Heart right ventricle (tissue), 16 donors: ENCODE measurements around the gene AQP1. TPM values are rescaled to one million over a fixed set of nuclear protein-coding genes. Genes with fewer than 3 reads are reported as not detected.

ENCODE experiments used
- ATAC-seq, 8 donors: fragments of 200-7000 bp; cut with Tn5 transposase; one replicate each; pipeline ENCODE4 v1.9.1; 2020; ENCODE audit warnings: mild to moderate bottlenecking in 8 of 8, moderate library complexity in 8 of 8, moderate number of reproducible peaks in 1 of 8
- DNase-seq, 2 donors: peaks; one replicate each; pipeline ENCODE4 v3.0.0-alpha.2; 2020
- H3K27ac ChIP-seq, 10 donors: fragments of 200-600 bp; sonication (generic) in 2 of 10; one replicate each; pipeline versions ENCODE4 v1.5.0 to v1.8.0; 2020 to 2022; ENCODE audit warnings: mild to moderate bottlenecking in 3 of 10
- H3K27me3 ChIP-seq, 7 donors: fragments of 200-600 bp; one replicate each; pipeline ENCODE4 v1.8.0; 2021 to 2022; ENCODE audit warnings: mild to moderate bottlenecking in 2 of 7
- H3K36me3 ChIP-seq, 9 donors: fragments of 200-600 bp; sonication (generic) in 1 of 9; one replicate each; pipeline versions ENCODE4 v1.5.0 to v1.8.0; 2020 to 2022; ENCODE audit warnings: mild to moderate bottlenecking in 2 of 9
- H3K4me1 ChIP-seq, 9 donors: fragments of 200-600 bp; sonication (generic) in 1 of 9; one replicate each; pipeline versions ENCODE4 v1.5.0 to v1.8.0; 2020 to 2022; ENCODE audit warnings: mild to moderate bottlenecking in 4 of 9
- H3K4me3 ChIP-seq, 10 donors: fragments of 200-600 bp; sonication (generic) in 2 of 10; one replicate each; pipeline versions ENCODE4 v1.5.0 to v1.8.0; 2020 to 2022; ENCODE audit warnings: mild to moderate bottlenecking in 7 of 10, moderate library complexity in 2 of 10
- H3K9me3 ChIP-seq, 11 donors: fragments of 200-600 bp in 10 of 11; sonication (generic) in 2 of 11; one replicate each; pipeline versions ENCODE4 v1.5.0 to v1.8.0; 2013 to 2022; ENCODE audit warnings: mild to moderate bottlenecking in 2 of 11, control low read depth in 1 of 11, moderate library complexity in 1 of 11
- WGBS, 2 donors: extraction: QIAGEN DNeasy Blood & Tissue Kit; methylation state at CpG; one replicate each; pipeline ENCODE4 v1.1.7; 2013; ENCODE audit warnings: inconsistent platforms in 1 of 2; 5-methylcytosine and 5-hydroxymethylcytosine counted together
- intact Hi-C, 10 donors: fragments of 100-400 bp; cut with DNase I; formaldehyde crosslinking; loops; one replicate each; pipeline versions ENCODE4 v1.11.1 to v1.14.2; 2022
- polyA plus RNA-seq, 2 donors: library from polyadenylated mRNA; stranded (reverse); fragments of 200-250 nt; gene quantifications; one replicate each; pipeline ENCODE4 v1.2.3, GENCODE V29; 2013
- total RNA-seq, 10 donors: library from RNA; stranded (reverse); fragmentation: NEBNext Ultra II Directional in 3 of 10; extraction: Animal tissue kit (Norgen Biotek cat#: 25700) in 3 of 10; gene quantifications; one replicate each; pipeline versions ENCODE4 v1.2.1 to v1.2.4, GENCODE V29; 2021 to 2023
- TF ChIP-seq, protein P1 (sequence below), 9 donors: fragments of 200-600 bp; sonication (generic) in 2 of 9; IDR thresholded peaks; one replicate each; pipeline versions ENCODE4 v1.5.0 to v1.8.0; 2021 to 2022; ENCODE audit warnings: antibody characterized with exemption in 9 of 9, mild to moderate bottlenecking in 5 of 9, moderate library complexity in 1 of 9
- donor health status: Arrhythmogenic right ventricular cardiomyopathy.
- donor health status: ischemic (EF 13 %, LVEDD 7.1; RV severe dilation, severe dysfunction).
- donor health status: healthy with polysubstance abuse.
- donor health status: DM: no; HTN: yes; CAD: no.
- donor health status: DM: no; HTN: no; CAD: no.
- donor health status: ischemic (EF 25% LVEDD 6.9; RV normal size, moderate dysfunction).
- donor health status: ischemic (EF 25% LVEDD 5.7; RV mildly dilated, moderate dysfunction).
- donor health status: healthy.
- donor health status: DM: yes; HTN: yes; CAD: no.
- donor health status: Ischemic cardiomyopathy.
- donor health status: ischemic (EF 35%, LVEDD 5.7; RV mildly dilated, moderate dysfunction).
- donor health status: nonischemic (EF 11% LVEDD 7.7; RV severe dilation, severe dysfunction).
- donor health status: DM: yes; HTN: yes; CAD: no.
- donor health status: PGD.
- donor health status: ischemic (EF 29% LVEDD 5.4; RV normal size, mild dysfunction).
- donor health status: nonischemic (EF 23%, LVEDD 6.1; RV moderate dilation, normal function).

The AQP1 gene
- total and polyA plus RNA-seq, 12 donors = 101 to 274 (median 182) TPM

DNA sequence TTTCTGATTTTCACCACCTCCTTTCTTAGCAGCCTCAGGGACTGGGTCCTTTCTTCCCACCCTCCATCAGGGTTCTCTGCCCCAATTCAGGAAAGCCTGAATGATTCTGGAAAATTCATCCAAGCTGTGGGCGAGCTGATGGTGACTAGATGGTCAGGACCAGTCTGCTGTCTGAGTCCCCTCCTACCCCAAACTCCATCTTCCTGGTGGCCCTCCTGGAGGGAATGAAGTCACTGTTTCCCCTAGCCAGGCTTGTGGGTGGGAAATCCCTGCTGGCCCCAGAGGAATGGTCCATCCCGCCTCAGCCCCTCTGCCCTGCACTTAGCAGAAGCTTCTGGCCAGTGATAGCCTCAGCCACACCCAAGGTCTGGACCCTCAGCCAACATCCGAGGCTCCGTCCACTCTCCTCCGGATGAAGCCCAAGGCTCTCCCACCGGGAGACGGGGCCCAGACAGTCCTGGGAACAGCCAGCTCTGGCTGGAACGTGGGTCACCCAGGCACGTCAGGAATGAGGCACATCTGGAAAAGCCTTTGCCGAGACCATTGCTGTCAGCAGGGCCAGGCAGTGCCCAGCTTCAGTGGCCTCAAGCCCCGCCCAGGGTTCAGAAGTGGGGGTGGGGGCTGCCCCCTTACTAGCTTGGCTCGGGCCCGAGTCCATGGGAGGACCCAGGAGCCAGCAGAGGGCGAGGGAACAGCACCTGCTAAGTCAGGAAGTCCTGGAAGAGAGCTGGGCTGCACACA is 4.0 kb upstream of the AQP1 start:
- Histone ChIP-seq H3K4me1 (peaks cover 37 to 83% (median 74%) of the 10 kb centered on the region in 9 donors), H3K27me3 (no peaks in the 10 kb centered on the region), H3K27ac (peak overlapping the region; percentile 25 to 78 (median 58)), H3K9me3 (no peaks in the 10 kb centered on the region), H3K36me3 (no peaks in the 10 kb centered on the region), H3K4me3 (no peak overlapping the region)
- TF ChIP-seq, protein P1, sequence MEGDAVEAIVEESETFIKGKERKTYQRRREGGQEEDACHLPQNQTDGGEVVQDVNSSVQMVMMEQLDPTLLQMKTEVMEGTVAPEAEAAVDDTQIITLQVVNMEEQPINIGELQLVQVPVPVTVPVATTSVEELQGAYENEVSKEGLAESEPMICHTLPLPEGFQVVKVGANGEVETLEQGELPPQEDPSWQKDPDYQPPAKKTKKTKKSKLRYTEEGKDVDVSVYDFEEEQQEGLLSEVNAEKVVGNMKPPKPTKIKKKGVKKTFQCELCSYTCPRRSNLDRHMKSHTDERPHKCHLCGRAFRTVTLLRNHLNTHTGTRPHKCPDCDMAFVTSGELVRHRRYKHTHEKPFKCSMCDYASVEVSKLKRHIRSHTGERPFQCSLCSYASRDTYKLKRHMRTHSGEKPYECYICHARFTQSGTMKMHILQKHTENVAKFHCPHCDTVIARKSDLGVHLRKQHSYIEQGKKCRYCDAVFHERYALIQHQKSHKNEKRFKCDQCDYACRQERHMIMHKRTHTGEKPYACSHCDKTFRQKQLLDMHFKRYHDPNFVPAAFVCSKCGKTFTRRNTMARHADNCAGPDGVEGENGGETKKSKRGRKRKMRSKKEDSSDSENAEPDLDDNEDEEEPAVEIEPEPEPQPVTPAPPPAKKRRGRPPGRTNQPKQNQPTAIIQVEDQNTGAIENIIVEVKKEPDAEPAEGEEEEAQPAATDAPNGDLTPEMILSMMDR (IDR thresholded peaks at IDR 0.05) = peak in 1 of 9 donors; percentile 11
- ATAC-seq (peak; percentile 2 to 50 (median 21)), DNase-seq (peak in 1 of 2 donors; percentile 54)
- WGBS, 2 donors = 33 to 41% methylated on average over 14 of the region's 14 CpGs
- intact Hi-C loops = loop anchor here in 1 of 10 donors (5.0 kb wide), 1 partner anchor 35 kb away; no protein-coding TSS in a partner anchor

DNA sequence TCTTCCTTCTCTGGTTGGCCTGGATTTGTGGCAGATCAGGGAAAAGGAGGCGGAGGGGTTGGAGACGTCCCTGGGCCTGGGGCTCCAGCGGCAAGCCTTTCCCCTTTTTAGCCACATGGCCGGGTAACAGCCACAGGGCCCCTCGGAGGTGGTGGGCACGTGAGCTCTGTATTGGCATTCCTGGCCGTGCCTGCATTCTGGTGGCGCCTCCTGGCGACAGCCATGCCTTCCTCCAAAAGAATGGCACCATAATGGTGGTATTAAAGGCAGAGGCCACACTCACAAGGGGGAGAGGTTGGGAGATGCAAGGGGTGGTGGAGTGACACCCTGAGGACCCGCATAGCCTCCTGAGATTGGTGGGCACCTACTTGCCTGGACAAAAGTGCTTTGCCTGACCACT is 3.0 kb upstream of the AQP1 start:
- intact Hi-C loops = loop anchor here in 1 of 10 donors (5.0 kb wide), 1 partner anchor 36 kb away; no protein-coding TSS in a partner anchor
- H3K27me3 ChIP-seq = no peaks in the 10 kb centered on the region
- ATAC-seq (no peak), DNase-seq (peak in 1 of 2 donors; percentile 8)
- 81 to 84% methylated on average over 10 of the region's 10 CpGs for WGBS, 2 donors
- TF ChIP-seq, protein P1 (IDR thresholded peaks at IDR 0.05) = no peak
- peak overlapping the region in 6 of 10 donors; percentile 50 to 78 (median 68) for H3K27ac ChIP-seq
- H3K4me1 ChIP-seq = peaks cover 41 to 92% (median 81%) of the 10 kb centered on the region in 9 donors
- H3K9me3 ChIP-seq = no peaks in the 10 kb centered on the region
- no peaks in the 10 kb centered on the region for H3K36me3 ChIP-seq
- no peak overlapping the region for H3K4me3 ChIP-seq

DNA sequence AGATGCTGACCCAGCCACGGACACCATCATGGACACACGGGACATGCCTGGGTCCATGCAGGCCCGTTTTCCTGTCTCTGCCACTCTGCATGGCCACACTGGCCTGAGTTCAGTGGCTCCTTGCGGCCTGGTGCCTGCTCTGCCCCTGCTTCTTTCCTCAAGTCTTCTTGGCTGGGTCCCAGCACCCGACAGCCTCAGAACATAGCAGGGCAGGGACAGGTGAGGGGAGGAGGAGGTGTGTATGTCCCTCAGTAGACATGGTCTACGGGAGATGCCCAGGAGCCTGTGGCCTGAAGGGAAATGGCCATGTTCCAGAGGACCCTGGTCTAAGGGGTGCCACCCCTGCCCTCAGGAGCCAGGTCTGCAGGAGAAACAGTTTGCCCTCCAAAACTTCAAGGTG is 2.2 kb upstream of the AQP1 start:
- no peaks in the 10 kb centered on the region for H3K36me3 ChIP-seq
- H3K4me3 ChIP-seq = no peak overlapping the region
- ATAC-seq (no peak), DNase-seq (peak in 1 of 2 donors; percentile 5)
- intact Hi-C loops = loop anchor here in 1 of 10 donors (5.0 kb wide), 1 partner anchor 37 kb away; no protein-coding TSS in a partner anchor
- no peaks in the 10 kb centered on the region for H3K27me3 ChIP-seq
- H3K27ac ChIP-seq = peak overlapping the region in 5 of 10 donors; percentile 84 to 91 (median 87)
- 91 to 96% methylated on average over 6 of the region's 6 CpGs for WGBS, 2 donors
- TF ChIP-seq, protein P1 (IDR thresholded peaks at IDR 0.05) = no peak
- peaks cover 42 to 96% (median 83%) of the 10 kb centered on the region in 9 donors for H3K4me1 ChIP-seq
- H3K9me3 ChIP-seq = no peaks in the 10 kb centered on the region

DNA sequence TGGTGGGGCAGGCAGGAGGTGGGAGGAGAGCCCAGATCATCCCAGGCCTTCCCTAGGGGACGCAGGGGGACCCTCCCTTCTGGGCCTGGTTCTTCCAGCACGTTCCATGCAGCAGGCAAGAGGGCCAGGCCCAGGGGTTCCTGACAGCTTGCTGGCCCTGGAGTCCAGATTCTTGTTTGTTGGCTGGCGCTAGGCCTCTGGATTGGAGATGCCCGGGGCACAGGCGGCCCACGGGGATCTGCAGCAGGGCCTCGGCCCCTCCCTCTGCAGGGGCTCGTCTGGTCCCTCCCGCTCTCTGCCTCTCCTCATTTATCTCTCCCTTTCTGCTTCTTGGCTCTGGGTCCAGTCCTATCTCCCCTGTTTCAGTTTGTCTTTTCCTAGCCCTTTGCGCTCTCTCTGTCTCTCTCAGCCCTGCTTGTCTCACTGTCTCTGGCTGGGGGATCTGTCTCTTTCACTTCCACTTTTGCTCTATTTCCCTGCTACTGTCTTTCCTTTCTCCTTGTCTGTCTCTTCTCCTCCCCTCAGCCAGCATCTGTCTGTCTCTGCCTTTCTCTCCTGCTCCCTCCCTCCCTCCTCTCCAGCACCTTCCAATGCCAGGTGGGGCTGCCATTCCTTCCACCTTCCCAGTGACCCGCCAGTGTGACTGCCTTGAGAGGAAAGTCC is 1.1 kb upstream of the AQP1 start:
- Histone ChIP-seq H3K27me3 (no peaks in the 10 kb centered on the region), H3K27ac (peak overlapping the region in 9 of 10 donors; percentile 58 to 91 (median 85)), H3K9me3 (no peaks in the 10 kb centered on the region), H3K4me3 (peak overlapping the region in 5 of 10 donors; percentile 51 to 70 (median 60)), H3K4me1 (peaks cover 44 to 96% (median 83%) of the 10 kb centered on the region in 9 donors), H3K36me3 (no peaks in the 10 kb centered on the region)
- intact Hi-C loops = loop anchor here in 3 of 10 donors (5.0 to 10.0 kb wide), 3 partner anchors 86 to 96 kb away; no protein-coding TSS in a partner anchor
- ATAC-seq (peak in 1 of 8 donors; percentile 10), DNase-seq (peak in 1 of 2 donors; percentile 35)
- WGBS, 2 donors = 43 to 48% methylated on average over 11 of the region's 11 CpGs
- TF ChIP-seq, protein P1 (IDR thresholded peaks at IDR 0.05) = no peak
